Neural cell (in vitro differentiated cells): Measurements from ENCODE around the gene IRF7.

Source experiments
- EP300 ChIP-seq: fragments of 450-650 bp; conservative IDR thresholded peaks from 2 replicates; pipeline ENCODE4 v1.6.1; 2014; ENCODE audit warnings: antibody characterized with exemption, mild to moderate bottlenecking, moderate library complexity; ENCODE audit not compliant: poor library complexity, severe bottlenecking
- EZH2 ChIP-seq: fragments of 200-600, 300-800 bp; shearing (Covaris generic), sonication (generic); IDR thresholded peaks from 2 replicates; pipeline ENCODE4 v1.6.1; 2014; ENCODE audit warnings: antibody characterized with exemption, low read length, borderline replicate concordance, mild to moderate bottlenecking; ENCODE audit not compliant: insufficient read depth, poor library complexity, severe bottlenecking
- MXI1 ChIP-seq: fragments of 450-650 bp; conservative IDR thresholded peaks from 2 replicates; pipeline ENCODE4 v1.6.1; 2014; ENCODE audit warnings: antibody characterized with exemption, mild to moderate bottlenecking; ENCODE audit not compliant: poor library complexity, severe bottlenecking
- POLR2AphosphoS5 ChIP-seq: IDR thresholded peaks from 2 replicates; pipeline ENCODE4 v1.6.1; 2012
- RAD21 ChIP-seq: fragments of 450-650 bp; conservative IDR thresholded peaks from 2 replicates; pipeline ENCODE4 v1.6.1; 2014; ENCODE audit warnings: antibody characterized with exemption, mild to moderate bottlenecking, moderate library complexity
- SMC3 ChIP-seq: fragments of 450-650 bp; conservative IDR thresholded peaks from 2 replicates; pipeline ENCODE4 v1.6.1; 2014; ENCODE audit warnings: antibody characterized with exemption, mild to moderate bottlenecking, moderate library complexity; ENCODE audit not compliant: poor library complexity
- TAF1 ChIP-seq: IDR thresholded peaks from 2 replicates; pipeline ENCODE4 v1.6.1; 2012; ENCODE audit warnings: low read depth
- TF ChIP-seq, protein P1 (sequence below): fragments of 450-650 bp; IDR thresholded peaks from 2 replicates; pipeline ENCODE4 v1.5.1; 2014; ENCODE audit warnings: antibody characterized with exemption, mild to moderate bottlenecking, moderate library complexity; ENCODE audit not compliant: poor library complexity, severe bottlenecking
- TF ChIP-seq, protein P2 (sequence below): IDR thresholded peaks from 2 replicates; pipeline ENCODE4 v1.6.1; 2012; ENCODE audit warnings: borderline replicate concordance

DNA sequence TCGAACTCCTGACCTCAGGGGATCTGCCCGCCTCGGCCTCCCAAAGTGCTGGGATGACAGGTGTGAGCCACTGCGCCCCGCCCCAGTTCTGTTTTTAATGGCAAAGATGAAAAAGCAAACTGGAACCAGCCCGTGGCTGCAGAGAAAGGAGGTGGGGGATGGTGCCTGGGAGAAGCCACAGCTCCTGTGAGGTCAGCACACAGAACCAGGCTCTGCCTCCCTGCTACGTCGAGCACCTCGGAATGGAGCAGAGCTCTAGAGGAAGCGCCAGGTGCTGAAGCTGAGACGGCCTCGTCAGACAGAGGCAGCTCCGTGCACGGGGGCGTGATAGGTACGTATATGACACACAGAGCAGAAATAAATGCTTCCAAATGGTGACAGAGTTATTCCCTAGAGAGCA, 29.8 kb upstream of the IRF7 start:
- TF ChIP-seq MXI1 (no peak), SMC3 (no peak), EZH2 (no peak), POLR2AphosphoS5 (peak; percentile 30), TAF1 (no peak), EP300 (no peak), RAD21 (no peak)
- TF ChIP-seq, protein P1, sequence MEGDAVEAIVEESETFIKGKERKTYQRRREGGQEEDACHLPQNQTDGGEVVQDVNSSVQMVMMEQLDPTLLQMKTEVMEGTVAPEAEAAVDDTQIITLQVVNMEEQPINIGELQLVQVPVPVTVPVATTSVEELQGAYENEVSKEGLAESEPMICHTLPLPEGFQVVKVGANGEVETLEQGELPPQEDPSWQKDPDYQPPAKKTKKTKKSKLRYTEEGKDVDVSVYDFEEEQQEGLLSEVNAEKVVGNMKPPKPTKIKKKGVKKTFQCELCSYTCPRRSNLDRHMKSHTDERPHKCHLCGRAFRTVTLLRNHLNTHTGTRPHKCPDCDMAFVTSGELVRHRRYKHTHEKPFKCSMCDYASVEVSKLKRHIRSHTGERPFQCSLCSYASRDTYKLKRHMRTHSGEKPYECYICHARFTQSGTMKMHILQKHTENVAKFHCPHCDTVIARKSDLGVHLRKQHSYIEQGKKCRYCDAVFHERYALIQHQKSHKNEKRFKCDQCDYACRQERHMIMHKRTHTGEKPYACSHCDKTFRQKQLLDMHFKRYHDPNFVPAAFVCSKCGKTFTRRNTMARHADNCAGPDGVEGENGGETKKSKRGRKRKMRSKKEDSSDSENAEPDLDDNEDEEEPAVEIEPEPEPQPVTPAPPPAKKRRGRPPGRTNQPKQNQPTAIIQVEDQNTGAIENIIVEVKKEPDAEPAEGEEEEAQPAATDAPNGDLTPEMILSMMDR: no peak
- TF ChIP-seq, protein P2, sequence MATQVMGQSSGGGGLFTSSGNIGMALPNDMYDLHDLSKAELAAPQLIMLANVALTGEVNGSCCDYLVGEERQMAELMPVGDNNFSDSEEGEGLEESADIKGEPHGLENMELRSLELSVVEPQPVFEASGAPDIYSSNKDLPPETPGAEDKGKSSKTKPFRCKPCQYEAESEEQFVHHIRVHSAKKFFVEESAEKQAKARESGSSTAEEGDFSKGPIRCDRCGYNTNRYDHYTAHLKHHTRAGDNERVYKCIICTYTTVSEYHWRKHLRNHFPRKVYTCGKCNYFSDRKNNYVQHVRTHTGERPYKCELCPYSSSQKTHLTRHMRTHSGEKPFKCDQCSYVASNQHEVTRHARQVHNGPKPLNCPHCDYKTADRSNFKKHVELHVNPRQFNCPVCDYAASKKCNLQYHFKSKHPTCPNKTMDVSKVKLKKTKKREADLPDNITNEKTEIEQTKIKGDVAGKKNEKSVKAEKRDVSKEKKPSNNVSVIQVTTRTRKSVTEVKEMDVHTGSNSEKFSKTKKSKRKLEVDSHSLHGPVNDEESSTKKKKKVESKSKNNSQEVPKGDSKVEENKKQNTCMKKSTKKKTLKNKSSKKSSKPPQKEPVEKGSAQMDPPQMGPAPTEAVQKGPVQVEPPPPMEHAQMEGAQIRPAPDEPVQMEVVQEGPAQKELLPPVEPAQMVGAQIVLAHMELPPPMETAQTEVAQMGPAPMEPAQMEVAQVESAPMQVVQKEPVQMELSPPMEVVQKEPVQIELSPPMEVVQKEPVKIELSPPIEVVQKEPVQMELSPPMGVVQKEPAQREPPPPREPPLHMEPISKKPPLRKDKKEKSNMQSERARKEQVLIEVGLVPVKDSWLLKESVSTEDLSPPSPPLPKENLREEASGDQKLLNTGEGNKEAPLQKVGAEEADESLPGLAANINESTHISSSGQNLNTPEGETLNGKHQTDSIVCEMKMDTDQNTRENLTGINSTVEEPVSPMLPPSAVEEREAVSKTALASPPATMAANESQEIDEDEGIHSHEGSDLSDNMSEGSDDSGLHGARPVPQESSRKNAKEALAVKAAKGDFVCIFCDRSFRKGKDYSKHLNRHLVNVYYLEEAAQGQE: no peak
